ENCODE measurements around the gene KCNH2. TPM values are rescaled to one million over a fixed set of nuclear protein-coding genes. Genes with fewer than 3 reads are reported as not detected.

KCNH2 gene
- total and polyA plus RNA-seq, 2 of the 8 experiments (the other 6 are each of a cell fraction or from before 2014, with no cell fraction given) = 8.0 to 15.0 TPM

DNA sequence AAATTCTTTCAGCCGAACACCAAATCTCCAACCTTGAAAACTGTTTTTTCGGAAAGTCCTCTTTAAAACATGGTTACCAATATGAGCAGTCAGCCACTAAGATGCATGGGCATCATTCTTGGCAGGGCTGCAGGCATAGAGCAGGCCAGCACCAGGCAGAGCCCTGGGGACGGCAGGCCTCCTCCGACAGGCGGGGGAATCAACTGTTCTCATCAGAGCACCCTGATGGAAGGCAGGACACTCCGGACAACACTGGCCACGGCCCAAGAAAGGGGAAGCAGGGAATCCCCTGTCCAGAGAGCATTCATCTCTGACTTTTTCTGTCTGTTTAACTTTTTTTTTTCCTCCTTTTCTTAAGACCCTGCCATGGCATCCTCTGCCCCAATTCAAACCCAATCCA is 11.3 kb upstream of the KCNH2 start (continued):
- TF ChIP-seq SRF (IDR thresholded peaks at IDR 0.05; ENCODE audit: low read depth, low read length) = no peak

Data from H1 (cell line).